Stimulated activated naive CD8-positive, alpha-beta T cell treated with anti-CD3 and anti-CD28 coated beads, Interleukin-15, Interleukin-2, amounts not matched to agents 100 U/mL and 50 U/mL, for 24 hours (primary cell): ENCODE measurements around the gene SAP25.
"Not testable (repeated sequence)": the region's sequence is repeated elsewhere in the genome, so short reads cannot be mapped to it uniquely, and the experiment has no call there.

Experiments used
- ATAC-seq: fragments of 150-1000 bp; cut with Tn5 transposase; one replicate; pipeline ENCODE4 v1.10.0; 2021
- DNase-seq: peaks from one replicate; pipeline ENCODE4 v3.0.0; 2021

SAP25 gene

GRCh38 chr7:100535982-100536381 lies 37.7 kb downstream of the SAP25 start:
- not testable (repeated sequence) for DNase-seq, ATAC-seq

- no peak for ATAC-seq
- no peak for DNase-seq
Measured at GRCh38 chr7:100532165-100533022, 41.3 kb downstream of the SAP25 start.

- not testable (repeated sequence) for ATAC-seq
Measured at GRCh38 chr7:100528108-100528866, 45.4 kb downstream of the SAP25 start.

DNA sequence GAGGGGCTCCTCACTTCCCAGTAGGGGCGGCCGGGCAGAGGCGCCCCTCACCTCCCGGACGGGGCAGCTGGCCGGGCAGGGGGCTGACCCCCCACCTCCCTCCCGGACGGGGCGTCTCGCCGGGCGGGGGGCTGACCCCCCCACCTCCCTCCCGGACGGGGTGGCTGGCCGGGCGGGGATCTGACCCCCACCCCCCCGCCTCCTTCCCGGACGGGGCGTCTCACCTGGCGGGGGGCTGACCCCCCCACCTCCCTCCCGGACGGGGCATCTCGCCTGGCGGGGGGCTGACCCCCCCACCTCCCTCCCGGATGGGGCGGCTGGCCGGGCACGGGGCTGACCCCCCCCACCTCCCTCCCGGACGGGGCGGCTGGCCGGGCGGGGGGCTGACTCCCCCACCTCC lies 50.5 kb downstream of the SAP25 start:
- not testable (repeated sequence) for DNase-seq, ATAC-seq

More at GRCh38 chr7:100528108-100528866, 45.4 kb downstream of the SAP25 start:
- DNase-seq = not testable (repeated sequence)
